ENCODE measurements around the gene PDZRN4.
"Not testable (repeated sequence)": the region's sequence is repeated elsewhere in the genome, so short reads cannot be mapped to it uniquely, and the experiment has no call there.

PDZRN4 gene

DNA sequence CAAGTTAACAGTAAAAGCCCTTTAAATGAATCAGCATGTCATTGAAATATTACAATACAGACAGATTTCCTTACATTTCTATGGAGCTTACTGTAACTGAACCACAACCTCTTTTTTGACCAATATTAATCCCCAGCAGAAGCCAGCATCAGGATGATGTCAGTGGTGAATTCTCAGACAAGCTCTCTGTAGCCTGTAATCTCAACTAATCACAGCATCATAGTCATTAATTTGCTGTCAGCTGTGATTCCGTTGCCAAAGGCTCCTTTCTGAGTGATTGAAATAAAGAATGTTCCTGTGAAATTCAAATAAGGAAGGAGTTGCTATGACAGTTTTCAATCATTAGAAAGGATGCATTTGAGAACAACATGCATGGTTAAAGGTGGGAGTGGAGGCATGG is 323.1 kb downstream of the PDZRN4 start:
- DNase-seq (ENCODE audit: low spot score), result no peak

DNA sequence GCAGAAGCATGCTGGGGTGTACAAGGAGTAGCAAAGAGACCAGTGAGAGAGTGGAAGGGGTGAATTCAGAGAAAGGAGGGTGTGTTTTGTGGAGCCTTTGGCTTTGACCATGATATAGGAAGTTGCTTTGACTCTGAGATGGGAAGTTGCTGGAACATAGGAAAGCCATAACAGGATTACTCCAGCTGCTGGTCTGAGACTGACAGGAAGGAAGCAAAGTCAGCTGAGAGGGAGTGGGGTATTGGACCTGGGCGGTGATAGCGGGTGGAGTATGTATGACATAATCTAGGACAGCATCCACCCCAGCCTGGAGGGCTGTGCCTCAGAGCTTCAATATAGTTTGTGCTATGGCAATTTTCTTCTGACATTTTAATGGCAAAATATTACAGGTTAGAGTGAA is 324.4 kb downstream of the PDZRN4 start:
- DNase-seq (ENCODE audit: low spot score), result no peak

GRCh38 chr12:41514021-41514777 is 326.1 kb downstream of the PDZRN4 start:
- DNase-seq (ENCODE audit: low spot score), result no peak

- no peak for DNase-seq (ENCODE audit: low spot score)
These were observed 326.8 kb downstream of the PDZRN4 start for GRCh38 chr12:41514907-41515306.

GRCh38 chr12:41515953-41516352 is 327.8 kb downstream of the PDZRN4 start:
- DNase-seq (ENCODE audit: low spot score), result no peak

DNA sequence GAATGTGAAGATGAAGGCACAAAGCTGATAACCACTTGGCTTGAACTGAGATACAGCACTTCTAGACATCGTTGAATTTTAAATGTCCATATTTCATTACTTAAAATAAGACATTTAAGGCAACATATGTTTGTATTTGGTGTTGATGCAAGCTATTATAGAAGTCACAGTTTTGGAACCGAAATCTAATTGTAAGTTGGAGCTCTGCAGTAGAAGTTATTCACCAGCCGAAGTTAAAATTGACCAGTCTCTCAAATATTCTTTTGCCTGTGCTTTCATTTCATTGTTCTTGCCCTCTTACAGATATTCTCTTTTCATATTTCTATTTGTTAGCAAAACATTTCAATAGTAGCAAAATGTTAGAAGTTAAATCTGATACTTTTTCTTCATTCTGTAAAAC is 332.7 kb downstream of the PDZRN4 start:
- no peak for DNase-seq (ENCODE audit: low spot score)

DNA sequence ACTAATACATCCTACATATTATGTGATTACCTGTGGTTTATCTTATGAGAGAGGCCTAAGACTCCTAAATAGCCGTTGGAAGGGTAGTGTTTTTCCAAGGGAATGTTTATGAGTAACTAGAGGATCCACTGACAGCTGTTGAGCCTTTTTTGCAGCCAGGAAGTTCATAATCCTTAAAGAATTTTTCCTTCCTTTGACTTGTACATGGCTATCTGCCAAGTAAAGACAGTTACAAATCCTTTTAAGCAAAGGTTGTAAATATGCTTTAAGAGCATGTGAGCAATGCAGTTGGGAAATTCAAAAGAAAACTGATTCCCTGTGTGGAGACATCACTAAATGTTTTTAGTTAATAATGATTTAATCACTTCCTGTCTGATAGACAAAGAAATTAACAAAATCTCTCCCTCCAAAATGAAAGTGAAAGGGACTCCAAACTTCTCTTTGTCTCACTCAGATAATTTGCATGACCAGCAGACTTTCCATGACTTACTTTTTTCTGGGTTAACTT is 333.8 kb downstream of the PDZRN4 start:
- peak; percentile 32 for DNase-seq (ENCODE audit: low spot score)

DNA sequence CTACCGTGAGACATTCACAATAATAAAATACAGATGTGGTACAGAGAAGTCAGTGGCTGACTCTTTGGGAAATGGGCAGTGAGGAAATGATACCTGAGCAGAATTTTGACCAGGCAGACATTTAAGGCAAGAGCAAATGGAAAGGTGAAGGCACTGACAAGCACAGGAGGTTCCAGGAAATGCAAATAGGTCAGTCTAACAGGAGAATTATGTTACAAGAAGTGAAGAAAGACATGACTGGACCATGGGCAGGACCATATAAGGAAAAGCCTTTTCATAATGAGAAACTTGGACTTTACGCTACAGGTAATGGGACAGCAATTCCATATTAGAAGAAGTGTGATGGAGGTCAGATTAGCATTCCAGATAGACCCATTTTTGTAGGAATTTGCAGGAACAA is 338.9 kb downstream of the PDZRN4 start:
- DNase-seq (ENCODE audit: low spot score), result no peak

DNA sequence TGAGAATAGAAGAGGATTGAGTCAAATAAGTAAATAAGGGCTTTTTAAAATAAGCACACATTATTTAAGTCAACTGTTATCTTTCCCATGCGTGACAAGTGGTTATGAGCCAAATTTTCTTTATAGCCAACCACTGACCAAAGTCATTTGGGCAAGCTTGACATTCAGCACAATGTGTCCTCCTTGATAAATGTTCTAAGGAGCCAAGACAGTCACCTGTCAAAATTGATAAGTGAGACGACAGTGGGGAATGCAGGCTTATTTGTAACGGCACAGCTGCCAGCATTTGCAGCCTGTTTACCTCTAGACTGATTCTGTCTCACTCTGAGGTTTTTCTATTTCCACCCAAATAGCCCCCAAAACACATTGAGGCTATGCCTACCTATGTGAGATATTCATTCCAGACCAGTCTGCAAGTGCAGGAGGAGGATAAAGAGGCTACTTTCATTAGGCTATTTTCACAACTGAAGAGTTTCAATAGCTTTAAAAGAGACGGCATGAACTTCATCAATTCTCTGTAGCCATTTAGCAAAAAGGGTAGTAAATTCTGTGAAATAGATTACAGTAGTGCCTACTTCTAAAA is 339.5 kb downstream of the PDZRN4 start:
- DNase-seq (ENCODE audit: low spot score), result no peak

- DNase-seq (ENCODE audit: low spot score), result no peak
These were observed 340.8 kb downstream of the PDZRN4 start for GRCh38 chr12:41528874-41529273.

DNA sequence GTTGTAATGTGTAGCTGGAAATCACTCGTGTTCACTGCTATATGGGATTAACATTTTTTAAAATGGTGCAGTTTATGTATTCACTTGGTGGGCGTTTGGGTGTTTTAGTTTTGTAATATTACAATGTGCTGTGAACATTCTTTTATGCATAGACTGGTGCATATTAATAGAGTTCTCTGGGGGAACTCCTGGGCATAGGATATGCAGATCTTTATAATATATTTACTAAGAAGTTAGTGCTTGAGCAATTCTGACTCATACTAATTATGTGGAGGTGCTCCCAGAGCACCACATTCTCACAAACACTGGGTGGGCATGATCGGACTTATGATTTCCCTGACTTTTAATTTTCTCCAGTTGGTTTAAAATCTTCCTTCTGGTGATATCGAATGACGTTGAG is 342.3 kb downstream of the PDZRN4 start:
- no peak for DNase-seq (ENCODE audit: low spot score)

- no peak for DNase-seq (ENCODE audit: low spot score)
These were observed 343.2 kb downstream of the PDZRN4 start for GRCh38 chr12:41531147-41531829.

- DNase-seq (ENCODE audit: low spot score), result peak; percentile 5
These were observed 344.0 kb downstream of the PDZRN4 start for GRCh38 chr12:41532072-41532471.

- DNase-seq (ENCODE audit: low spot score), result no peak
These were observed 348.8 kb downstream of the PDZRN4 start for GRCh38 chr12:41536813-41537490.

GRCh38 chr12:41537522-41537921 is 349.4 kb downstream of the PDZRN4 start:
- no peak for DNase-seq (ENCODE audit: low spot score)

- no peak for DNase-seq (ENCODE audit: low spot score)
These were observed 357.6 kb downstream of the PDZRN4 start for GRCh38 chr12:41545761-41546160.

DNA sequence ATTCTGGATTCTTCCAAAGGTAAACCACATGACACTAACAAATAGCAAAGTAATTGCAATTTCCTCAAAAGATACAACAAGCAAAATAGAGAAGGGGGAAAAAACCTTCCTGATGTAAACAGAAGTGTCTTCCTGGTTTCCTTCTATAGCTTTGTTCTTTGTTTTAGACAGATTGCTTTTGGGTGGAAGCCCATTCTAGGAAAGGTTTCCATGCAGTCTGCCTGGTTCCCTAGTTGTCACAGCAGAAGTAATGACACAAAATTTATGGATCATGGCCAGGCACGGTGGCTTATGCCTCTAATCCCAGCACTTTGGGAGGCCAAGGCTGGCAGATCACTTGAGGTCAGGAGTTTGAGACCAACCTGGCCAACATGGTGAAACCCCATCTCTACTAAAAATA is 359.0 kb downstream of the PDZRN4 start:
- not testable (repeated sequence) for DNase-seq (ENCODE audit: low spot score)

DNA sequence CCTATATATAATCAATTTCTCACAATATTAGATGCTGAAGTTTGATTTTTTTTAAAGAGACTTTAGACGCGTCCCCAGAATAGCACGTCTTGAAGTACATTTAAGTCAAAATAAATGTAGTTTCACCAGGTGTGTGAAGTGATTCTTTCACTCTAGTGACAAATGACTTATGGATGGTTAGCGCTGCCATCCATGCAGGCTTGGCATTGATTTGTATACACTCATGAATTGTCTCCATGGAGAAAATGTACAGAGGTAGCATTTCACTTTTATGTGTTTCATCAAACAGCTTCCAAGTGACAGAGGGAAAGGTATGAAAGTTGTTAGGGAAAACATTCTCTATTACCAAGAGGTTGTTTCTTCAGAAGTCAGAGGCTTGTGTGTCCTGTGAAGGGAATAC is 360.8 kb downstream of the PDZRN4 start:
- DNase-seq (ENCODE audit: low spot score), result no peak

DNA sequence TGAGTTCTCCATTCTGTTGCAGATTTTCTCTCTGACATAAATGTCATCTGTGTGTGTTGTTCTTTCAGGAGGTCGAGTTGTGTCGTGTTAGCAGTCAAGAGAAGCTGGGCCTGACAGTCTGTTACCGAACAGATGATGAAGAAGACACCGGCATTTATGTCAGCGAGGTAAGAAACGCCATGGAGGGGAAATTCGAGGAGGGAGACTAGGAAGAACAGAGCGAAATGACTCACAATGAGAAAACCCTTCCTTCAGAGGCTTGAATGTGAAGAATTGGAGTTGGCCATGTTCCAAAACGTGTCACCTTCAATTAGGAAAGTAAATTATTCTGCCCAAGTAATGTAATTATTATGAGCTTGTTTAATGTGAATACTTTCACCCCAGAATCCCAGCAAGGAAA is 364.5 kb downstream of the PDZRN4 start:
- no peak for DNase-seq (ENCODE audit: low spot score)

GRCh38 chr12:41556176-41556575 is 368.1 kb downstream of the PDZRN4 start:
- no peak for DNase-seq (ENCODE audit: low spot score)

- no peak for DNase-seq (ENCODE audit: low spot score)
These were observed 369.2 kb downstream of the PDZRN4 start for GRCh38 chr12:41557344-41557743.

GRCh38 chr12:41558671-41559070 is 370.6 kb downstream of the PDZRN4 start:
- no peak for DNase-seq (ENCODE audit: low spot score)

DNA sequence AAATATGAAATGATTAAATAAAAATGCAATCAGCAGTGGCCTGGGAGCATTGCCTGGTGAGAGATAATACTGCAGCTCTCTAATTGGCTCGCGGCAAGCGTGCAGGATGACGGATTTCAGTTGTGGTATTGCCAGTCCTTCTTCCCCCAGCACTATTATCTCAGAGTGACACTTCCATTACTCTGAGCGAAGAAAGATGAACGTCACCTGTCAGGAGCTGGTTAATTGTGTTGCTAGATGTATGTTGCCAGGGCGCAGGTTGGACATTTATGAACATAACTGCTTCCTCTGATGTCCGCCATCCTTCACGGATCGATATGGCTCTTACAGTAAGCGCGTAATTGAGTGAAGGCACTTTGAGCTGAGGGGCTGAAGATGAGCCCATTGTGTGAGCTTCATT is 374.9 kb downstream of the PDZRN4 start:
- DNase-seq (ENCODE audit: low spot score), result no peak
